Uterus (tissue), 2 donors: ENCODE data around the gene LSR.

Source experiments
- POLR2A ChIP-seq, 2 donors: fragments of 450-650 bp; IDR thresholded peaks; one replicate each; pipeline ENCODE4 v1.6.1; 2016; ENCODE audit warnings: antibody characterized with exemption in 2 of 2, mild to moderate bottlenecking in 1 of 2, moderate library complexity in 1 of 2
- TF ChIP-seq, protein P1 (sequence below), 4 experiments: fragments of 200-600 bp in 2 of 4; fragments of 450-650 bp in 2 of 4; sonication (generic) in 2 of 4; IDR thresholded peaks; one replicate each; pipeline ENCODE4 v1.5.1; 2016 to 2019; ENCODE audit warnings: antibody characterized with exemption in 4 of 4, mild to moderate bottlenecking in 2 of 4, moderate library complexity in 1 of 4

DNA sequence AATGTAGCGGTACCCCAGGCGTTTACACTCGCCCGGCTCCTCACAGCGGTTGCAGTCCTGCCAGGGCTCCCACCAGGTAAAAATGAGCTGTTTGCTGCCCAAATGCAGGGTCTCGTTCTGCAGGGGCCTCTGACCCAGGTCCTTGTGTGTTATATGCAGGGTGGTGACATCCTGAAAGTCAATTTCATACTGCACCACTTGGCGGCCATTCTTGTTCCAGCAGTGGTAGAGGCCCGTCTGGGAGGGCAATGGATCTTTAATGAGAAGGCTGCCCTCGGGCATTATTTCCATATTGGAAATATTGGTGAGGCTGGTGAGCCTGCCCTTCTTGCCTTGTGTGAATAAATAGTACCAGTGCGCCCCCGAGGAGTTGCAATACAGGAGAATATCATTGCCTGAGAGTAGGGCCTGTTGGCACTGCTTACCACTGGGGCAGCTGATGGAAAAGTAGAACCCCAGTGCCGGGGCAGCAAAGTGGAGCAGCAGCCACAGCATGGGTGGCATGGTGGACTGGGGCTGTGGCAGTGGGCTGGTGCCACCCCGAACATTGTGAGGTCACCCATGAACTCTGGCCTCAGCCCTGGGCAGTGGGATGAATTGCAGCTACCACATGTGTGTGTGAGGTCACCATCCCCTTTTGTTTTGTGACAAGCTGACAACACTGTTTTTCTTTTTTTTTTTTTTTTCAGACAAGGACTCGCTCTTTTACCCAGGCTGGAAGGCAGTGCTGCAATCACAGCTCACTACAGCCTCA is 20.4 kb upstream of the LSR start, which contains the start of gene FAM187B:
- TF ChIP-seq, protein P1, sequence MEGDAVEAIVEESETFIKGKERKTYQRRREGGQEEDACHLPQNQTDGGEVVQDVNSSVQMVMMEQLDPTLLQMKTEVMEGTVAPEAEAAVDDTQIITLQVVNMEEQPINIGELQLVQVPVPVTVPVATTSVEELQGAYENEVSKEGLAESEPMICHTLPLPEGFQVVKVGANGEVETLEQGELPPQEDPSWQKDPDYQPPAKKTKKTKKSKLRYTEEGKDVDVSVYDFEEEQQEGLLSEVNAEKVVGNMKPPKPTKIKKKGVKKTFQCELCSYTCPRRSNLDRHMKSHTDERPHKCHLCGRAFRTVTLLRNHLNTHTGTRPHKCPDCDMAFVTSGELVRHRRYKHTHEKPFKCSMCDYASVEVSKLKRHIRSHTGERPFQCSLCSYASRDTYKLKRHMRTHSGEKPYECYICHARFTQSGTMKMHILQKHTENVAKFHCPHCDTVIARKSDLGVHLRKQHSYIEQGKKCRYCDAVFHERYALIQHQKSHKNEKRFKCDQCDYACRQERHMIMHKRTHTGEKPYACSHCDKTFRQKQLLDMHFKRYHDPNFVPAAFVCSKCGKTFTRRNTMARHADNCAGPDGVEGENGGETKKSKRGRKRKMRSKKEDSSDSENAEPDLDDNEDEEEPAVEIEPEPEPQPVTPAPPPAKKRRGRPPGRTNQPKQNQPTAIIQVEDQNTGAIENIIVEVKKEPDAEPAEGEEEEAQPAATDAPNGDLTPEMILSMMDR (IDR thresholded peaks at IDR 0.05), result no peak
- no peak for TF ChIP-seq POLR2A (IDR thresholded peaks at IDR 0.05)
